SK-N-SH treated with all-trans-retinoic acid at 6 μM for 48 hours (cell line): ENCODE results near the gene MATCAP1.

Source experiments
- ARNTL ChIP-seq: fragments of 450-650 bp; formaldehyde crosslinking; IDR thresholded peaks from 2 replicates; pipeline ENCODE4 v1.5.0; 2020; ENCODE audit warnings: low read depth, mild to moderate bottlenecking, moderate library complexity, borderline replicate concordance
- CREB5 ChIP-seq: fragments of 250-450 bp; sonication (Bioruptor Pico); IDR thresholded peaks from 2 replicates; pipeline ENCODE4 v1.5.1; 2020; ENCODE audit warnings: low read depth, mild to moderate bottlenecking, moderate library complexity
- GLIS3 ChIP-seq: fragments of 250-450 bp; sonication (Bioruptor Pico); IDR thresholded peaks from 2 replicates; pipeline ENCODE4 v1.5.0; 2020; ENCODE audit warnings: mild to moderate bottlenecking, moderate library complexity
- ISL1 ChIP-seq: fragments of 250-450 bp; sonication (Bioruptor Pico); IDR thresholded peaks from 2 replicates; pipeline ENCODE4 v2.1.2; 2022; ENCODE audit warnings: mild to moderate bottlenecking, moderate library complexity
- OSR1 ChIP-seq: fragments of 250-450 bp; sonication (Bioruptor Pico); IDR thresholded peaks from 2 replicates; pipeline ENCODE4 v1.8.0; 2022; ENCODE audit warnings: moderate library complexity, mild to moderate bottlenecking, inconsistent platforms
- PATZ1 ChIP-seq: fragments of 250-450 bp; sonication (Bioruptor Pico); IDR thresholded peaks from 2 replicates; pipeline ENCODE4 v1.8.0; 2020; ENCODE audit warnings: mild to moderate bottlenecking, moderate library complexity, borderline replicate concordance
- POU6F1 ChIP-seq: fragments of 250-450 bp; sonication (Bioruptor Pico); IDR thresholded peaks from 2 replicates; pipeline ENCODE4 v1.8.0; 2021; ENCODE audit warnings: low read depth, mild to moderate bottlenecking, moderate library complexity, borderline replicate concordance
- RARB ChIP-seq: fragments of 250-450 bp; sonication (Bioruptor Pico); IDR thresholded peaks from 2 replicates; pipeline ENCODE4 v1.8.0; 2021; ENCODE audit warnings: mild to moderate bottlenecking, moderate library complexity
- SNAI2 ChIP-seq: fragments of 250-450 bp; sonication (Bioruptor Pico); IDR thresholded peaks from 2 replicates; pipeline ENCODE4 v1.5.0; 2020; ENCODE audit warnings: mild to moderate bottlenecking, moderate library complexity
- TOX ChIP-seq: fragments of 250-450 bp; sonication (Bioruptor Pico); IDR thresholded peaks from 2 replicates; pipeline ENCODE4 v1.8.0; 2021; ENCODE audit warnings: mild to moderate bottlenecking, moderate library complexity, borderline replicate concordance
- ZFP3 ChIP-seq: fragments of 250-450 bp; sonication (Bioruptor Pico); IDR thresholded peaks from 2 replicates; pipeline ENCODE4 v1.5.0; 2020; ENCODE audit warnings: mild to moderate bottlenecking, moderate library complexity
- ZFP30 ChIP-seq: fragments of 450-650 bp; formaldehyde crosslinking; IDR thresholded peaks from 2 replicates; pipeline ENCODE4 v1.5.0; 2022; ENCODE audit warnings: mild to moderate bottlenecking, moderate library complexity
- ZNF565 ChIP-seq: fragments of 450-650 bp; formaldehyde crosslinking; conservative IDR thresholded peaks from 2 replicates; pipeline ENCODE4 v1.5.0; 2020; ENCODE audit warnings: low read depth, mild to moderate bottlenecking, moderate library complexity
- ZNF70 ChIP-seq: fragments of 450-650 bp; formaldehyde crosslinking; IDR thresholded peaks from 2 replicates; pipeline ENCODE4 v1.5.0; 2020; ENCODE audit warnings: mild to moderate bottlenecking, moderate library complexity

- TF ChIP-seq ARNTL (no peak), GLIS3 (CRISPR knock-in tag) (no peak), CREB5 (CRISPR knock-in tag) (no peak), ZNF70 (no peak), PATZ1 (CRISPR knock-in tag) (no peak), ZNF565 (no peak), ISL1 (no peak), POU6F1 (CRISPR knock-in tag) (no peak), SNAI2 (no peak), ZFP30 (CRISPR knock-in tag) (no peak), RARB (no peak), ZFP3 (CRISPR knock-in tag) (no peak), OSR1 (CRISPR knock-in tag) (no peak), TOX (no peak)
Observed at GRCh38 chr16:67199808-67200198, 16.0 kb upstream of the MATCAP1 start.
